Liver (tissue), 9 donors: ENCODE measurements around the gene TRIM59. TPM values are rescaled to one million over a fixed set of nuclear protein-coding genes. Genes with fewer than 3 reads are reported as not detected.
"Not testable (repeated sequence)": the region's sequence is repeated elsewhere in the genome, so short reads cannot be mapped to it uniquely, and the experiment has no call there.

Experiments used
- DNase-seq: peaks from one replicate; pipeline ENCODE4 v3.0.0-alpha.2; 2017; ENCODE audit warnings: low spot score
- H3K27ac ChIP-seq, 2 donors: one replicate each; pipeline ENCODE4 v1.7.0; 2013; ENCODE audit warnings: inconsistent platforms in 2 of 2, low read length in 2 of 2, control low read depth in 1 of 2, low read depth in 1 of 2, mild to moderate bottlenecking in 1 of 2
- H3K27me3 ChIP-seq, 4 donors: one replicate each; pipeline versions ENCODE4 v1.6.1 to v1.7.0; 2013; ENCODE audit warnings: low read length in 3 of 4, inconsistent platforms in 1 of 4, mild to moderate bottlenecking in 1 of 4, moderate library complexity in 1 of 4; ENCODE audit not compliant: control insufficient read depth in 4 of 4, insufficient read depth in 4 of 4
- H3K36me3 ChIP-seq, 4 donors: one replicate each; pipeline versions ENCODE4 v1.6.1 to v1.7.0; 2013; ENCODE audit warnings: low read length in 3 of 4, mild to moderate bottlenecking in 3 of 4, low read depth in 1 of 4, moderate library complexity in 1 of 4; ENCODE audit not compliant: control insufficient read depth in 4 of 4, insufficient read depth in 3 of 4
- H3K4me1 ChIP-seq, 4 donors: one replicate each; pipeline versions ENCODE4 v1.6.1 to v1.7.0; 2013; ENCODE audit warnings: low read length in 3 of 4, mild to moderate bottlenecking in 3 of 4, moderate library complexity in 1 of 4; ENCODE audit not compliant: control insufficient read depth in 4 of 4, insufficient read depth in 4 of 4
- H3K4me3 ChIP-seq, 3 donors: one replicate each; pipeline versions ENCODE4 v1.6.1 to v1.7.0; 2013; ENCODE audit warnings: low read length in 3 of 3, control low read depth in 1 of 3, low read depth in 1 of 3, mild to moderate bottlenecking in 1 of 3
- H3K9ac ChIP-seq, 2 donors: one replicate each; pipeline ENCODE4 v1.7.0; 2013; ENCODE audit warnings: low read length in 2 of 2, mild to moderate bottlenecking in 2 of 2, moderate library complexity in 2 of 2, control low read depth in 1 of 2, low read depth in 1 of 2
- H3K9me3 ChIP-seq, 4 donors: one replicate each; pipeline versions ENCODE4 v1.6.1 to v1.7.0; 2013; ENCODE audit warnings: low read length in 3 of 4; ENCODE audit not compliant: control insufficient read depth in 4 of 4
- CTCF ChIP-seq: fragments of 150-350 bp; IDR thresholded peaks from 2 replicates; pipeline ENCODE4 v1.5.1; 2017; ENCODE audit warnings: improper control_type of control experiment, low read depth, low read length; ENCODE audit not compliant: missing input control
- FOXA1 ChIP-seq: IDR thresholded peaks from 2 replicates; pipeline ENCODE4 v1.6.1; 2016; ENCODE audit warnings: antibody characterized with exemption
- FOXA2 ChIP-seq: IDR thresholded peaks from 2 replicates; pipeline ENCODE4 v1.6.1; 2016; ENCODE audit warnings: antibody characterized with exemption
- HNF4A ChIP-seq, 2 donors: conservative IDR thresholded peaks; 2 replicates each; pipeline ENCODE4 v1.6.1; 2016; ENCODE audit warnings: antibody characterized with exemption in 2 of 2, mild to moderate bottlenecking in 2 of 2
- HNF4G ChIP-seq: IDR thresholded peaks from 2 replicates; pipeline ENCODE4 v1.6.1; 2016; ENCODE audit warnings: antibody characterized with exemption
- JUND ChIP-seq, 2 donors: IDR thresholded peaks; 2 replicates each; pipeline ENCODE4 v1.6.1; 2016; ENCODE audit warnings: antibody characterized with exemption in 2 of 2
- RXRA ChIP-seq, 2 donors: IDR thresholded peaks; 2 replicates each; pipeline ENCODE4 v1.6.1; 2017 to 2018; ENCODE audit warnings: antibody characterized with exemption in 2 of 2, mild to moderate bottlenecking in 1 of 2
- SP1 ChIP-seq: IDR thresholded peaks from 2 replicates; pipeline ENCODE4 v1.6.1; 2018; ENCODE audit warnings: antibody characterized with exemption, mild to moderate bottlenecking
- TAF1 ChIP-seq: conservative IDR thresholded peaks from 2 replicates; pipeline ENCODE4 v1.6.1; 2016; ENCODE audit warnings: antibody characterized with exemption, mild to moderate bottlenecking
- YY1 ChIP-seq: IDR thresholded peaks from 2 replicates; pipeline ENCODE4 v1.6.1; 2016; ENCODE audit warnings: antibody characterized with exemption, mild to moderate bottlenecking
- WGBS: extraction: QIAGEN DNeasy Blood & Tissue Kit; methylation state at CpG from one replicate; pipeline ENCODE4 v1.1.7; 2013; 5-methylcytosine and 5-hydroxymethylcytosine counted together
- polyA plus RNA-seq, 2 donors: library from polyadenylated mRNA; stranded (reverse) in 1 of 2; unstranded in 1 of 2; fragments of 200-250 nt in 1 of 2; fragments of >200 nt in 1 of 2; fragmentation: Nextera tagmentation in 1 of 2; extraction: Ambion mirVana in 1 of 2; gene quantifications; one replicate each; pipeline versions ENCODE4 v1.2.1 to v1.2.3, GENCODE V29; 2013 to 2015
- total RNA-seq, 2 donors: library from RNA; depleted of rRNA; stranded (reverse); fragments of >200 nt; gene quantifications; one replicate each; pipeline ENCODE4 v1.2.3, GENCODE V29; 2014
- TF ChIP-seq, protein P1 (sequence below): IDR thresholded peaks from 2 replicates; pipeline ENCODE4 v1.6.1; 2016; ENCODE audit warnings: antibody characterized with exemption
- TF ChIP-seq, protein P2 (sequence below): IDR thresholded peaks from 2 replicates; pipeline ENCODE4 v1.6.1; 2016; ENCODE audit warnings: antibody characterized with exemption, mild to moderate bottlenecking
- TF ChIP-seq, protein P3 (sequence below): IDR thresholded peaks from 2 replicates; pipeline ENCODE4 v1.6.1; 2016; ENCODE audit warnings: antibody characterized with exemption
- TF ChIP-seq, protein P4 (sequence below): IDR thresholded peaks from 2 replicates; pipeline ENCODE4 v1.6.1; 2016; ENCODE audit warnings: antibody characterized with exemption
- donor health status: healthy.
- donor health status: healthy.
- donor health status: healthy.
- donor health status: healthy.
- donor health status: healthy.

Gene TRIM59
- total and polyA plus RNA-seq, 4 donors: 0.18 to 33.3 (median 0.87) TPM

GRCh38 chr3:160455846-160456245 lies 6.3 kb upstream of the TRIM59 start:
- DNase-seq: no peak
- no peak for TF ChIP-seq CTCF
- no peak for TF ChIP-seq JUND (IDR thresholded peaks at IDR 0.05)
- TF ChIP-seq FOXA1: no peak
- no peak for TF ChIP-seq HNF4A (conservative IDR thresholded peaks at IDR 0.05)
- TF ChIP-seq SP1: no peak
- TF ChIP-seq RXRA (IDR thresholded peaks at IDR 0.05): no peak
- TF ChIP-seq, protein P1, sequence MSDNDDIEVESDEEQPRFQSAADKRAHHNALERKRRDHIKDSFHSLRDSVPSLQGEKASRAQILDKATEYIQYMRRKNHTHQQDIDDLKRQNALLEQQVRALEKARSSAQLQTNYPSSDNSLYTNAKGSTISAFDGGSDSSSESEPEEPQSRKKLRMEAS: no peak
- no peak for TF ChIP-seq YY1
- TF ChIP-seq FOXA2: no peak
- TF ChIP-seq TAF1: no peak
- TF ChIP-seq, protein P2, sequence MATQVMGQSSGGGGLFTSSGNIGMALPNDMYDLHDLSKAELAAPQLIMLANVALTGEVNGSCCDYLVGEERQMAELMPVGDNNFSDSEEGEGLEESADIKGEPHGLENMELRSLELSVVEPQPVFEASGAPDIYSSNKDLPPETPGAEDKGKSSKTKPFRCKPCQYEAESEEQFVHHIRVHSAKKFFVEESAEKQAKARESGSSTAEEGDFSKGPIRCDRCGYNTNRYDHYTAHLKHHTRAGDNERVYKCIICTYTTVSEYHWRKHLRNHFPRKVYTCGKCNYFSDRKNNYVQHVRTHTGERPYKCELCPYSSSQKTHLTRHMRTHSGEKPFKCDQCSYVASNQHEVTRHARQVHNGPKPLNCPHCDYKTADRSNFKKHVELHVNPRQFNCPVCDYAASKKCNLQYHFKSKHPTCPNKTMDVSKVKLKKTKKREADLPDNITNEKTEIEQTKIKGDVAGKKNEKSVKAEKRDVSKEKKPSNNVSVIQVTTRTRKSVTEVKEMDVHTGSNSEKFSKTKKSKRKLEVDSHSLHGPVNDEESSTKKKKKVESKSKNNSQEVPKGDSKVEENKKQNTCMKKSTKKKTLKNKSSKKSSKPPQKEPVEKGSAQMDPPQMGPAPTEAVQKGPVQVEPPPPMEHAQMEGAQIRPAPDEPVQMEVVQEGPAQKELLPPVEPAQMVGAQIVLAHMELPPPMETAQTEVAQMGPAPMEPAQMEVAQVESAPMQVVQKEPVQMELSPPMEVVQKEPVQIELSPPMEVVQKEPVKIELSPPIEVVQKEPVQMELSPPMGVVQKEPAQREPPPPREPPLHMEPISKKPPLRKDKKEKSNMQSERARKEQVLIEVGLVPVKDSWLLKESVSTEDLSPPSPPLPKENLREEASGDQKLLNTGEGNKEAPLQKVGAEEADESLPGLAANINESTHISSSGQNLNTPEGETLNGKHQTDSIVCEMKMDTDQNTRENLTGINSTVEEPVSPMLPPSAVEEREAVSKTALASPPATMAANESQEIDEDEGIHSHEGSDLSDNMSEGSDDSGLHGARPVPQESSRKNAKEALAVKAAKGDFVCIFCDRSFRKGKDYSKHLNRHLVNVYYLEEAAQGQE: no peak
- no peak for TF ChIP-seq HNF4G
- TF ChIP-seq, protein P3, sequence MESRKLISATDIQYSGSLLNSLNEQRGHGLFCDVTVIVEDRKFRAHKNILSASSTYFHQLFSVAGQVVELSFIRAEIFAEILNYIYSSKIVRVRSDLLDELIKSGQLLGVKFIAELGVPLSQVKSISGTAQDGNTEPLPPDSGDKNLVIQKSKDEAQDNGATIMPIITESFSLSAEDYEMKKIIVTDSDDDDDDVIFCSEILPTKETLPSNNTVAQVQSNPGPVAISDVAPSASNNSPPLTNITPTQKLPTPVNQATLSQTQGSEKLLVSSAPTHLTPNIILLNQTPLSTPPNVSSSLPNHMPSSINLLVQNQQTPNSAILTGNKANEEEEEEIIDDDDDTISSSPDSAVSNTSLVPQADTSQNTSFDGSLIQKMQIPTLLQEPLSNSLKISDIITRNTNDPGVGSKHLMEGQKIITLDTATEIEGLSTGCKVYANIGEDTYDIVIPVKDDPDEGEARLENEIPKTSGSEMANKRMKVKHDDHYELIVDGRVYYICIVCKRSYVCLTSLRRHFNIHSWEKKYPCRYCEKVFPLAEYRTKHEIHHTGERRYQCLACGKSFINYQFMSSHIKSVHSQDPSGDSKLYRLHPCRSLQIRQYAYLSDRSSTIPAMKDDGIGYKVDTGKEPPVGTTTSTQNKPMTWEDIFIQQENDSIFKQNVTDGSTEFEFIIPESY: no peak
- WGBS: 98% methylated on average over 3 of the region's 3 CpGs

DNA sequence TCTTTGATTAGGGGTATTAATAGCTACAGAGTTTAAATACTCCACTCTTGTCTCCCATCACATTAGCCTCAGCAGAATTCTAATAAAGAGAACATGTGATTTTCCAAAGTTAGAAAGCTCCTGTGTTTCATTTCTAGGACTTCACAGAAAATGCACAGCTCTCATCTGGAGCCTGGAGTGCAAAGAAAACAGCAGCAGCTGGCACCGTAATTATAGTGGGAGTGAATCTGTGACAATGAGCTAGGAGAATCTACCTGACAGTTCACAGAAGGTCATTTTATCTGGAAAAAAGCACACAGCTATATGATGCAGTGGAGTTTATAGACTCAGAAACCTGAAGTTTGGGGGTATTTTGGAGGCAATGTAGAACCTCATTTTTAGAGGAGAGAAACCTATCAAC lies 5.4 kb upstream of the TRIM59 start:
- WGBS: 78% methylated on average over 1 of the region's 1 CpG
- H3K9me3 ChIP-seq: peaks cover 0 to under 1% (median 0%) of the 10 kb centered on the region in 4 donors
- no peak overlapping the region for H3K9ac ChIP-seq
- H3K36me3 ChIP-seq: no peaks in the 10 kb centered on the region
- H3K27ac ChIP-seq: no peak overlapping the region
- TF ChIP-seq FOXA1 (no peak), HNF4A (conservative IDR thresholded peaks at IDR 0.05) (no peak), JUND (IDR thresholded peaks at IDR 0.05) (no peak), CTCF (no peak), TAF1 (no peak)
- TF ChIP-seq, protein P4, sequence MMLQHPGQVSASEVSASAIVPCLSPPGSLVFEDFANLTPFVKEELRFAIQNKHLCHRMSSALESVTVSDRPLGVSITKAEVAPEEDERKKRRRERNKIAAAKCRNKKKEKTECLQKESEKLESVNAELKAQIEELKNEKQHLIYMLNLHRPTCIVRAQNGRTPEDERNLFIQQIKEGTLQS: no peak
- TF ChIP-seq, protein P3: no peak
- no peaks in the 10 kb centered on the region for H3K27me3 ChIP-seq
- DNase-seq: no peak
- H3K4me3 ChIP-seq: no peak overlapping the region
- H3K4me1 ChIP-seq: peaks cover 0 to 3% (median under 1%) of the 10 kb centered on the region in 4 donors

More at GRCh38 chr3:160455846-160456245, 6.3 kb upstream of the TRIM59 start:
- no peak overlapping the region for H3K27ac ChIP-seq
- H3K36me3 ChIP-seq: no peaks in the 10 kb centered on the region
- H3K9me3 ChIP-seq: no peaks in the 10 kb centered on the region
- H3K9ac ChIP-seq: no peak overlapping the region
- no peaks in the 10 kb centered on the region for H3K27me3 ChIP-seq
- H3K4me3 ChIP-seq: no peak overlapping the region
- H3K4me1 ChIP-seq: no peaks in the 10 kb centered on the region

DNA sequence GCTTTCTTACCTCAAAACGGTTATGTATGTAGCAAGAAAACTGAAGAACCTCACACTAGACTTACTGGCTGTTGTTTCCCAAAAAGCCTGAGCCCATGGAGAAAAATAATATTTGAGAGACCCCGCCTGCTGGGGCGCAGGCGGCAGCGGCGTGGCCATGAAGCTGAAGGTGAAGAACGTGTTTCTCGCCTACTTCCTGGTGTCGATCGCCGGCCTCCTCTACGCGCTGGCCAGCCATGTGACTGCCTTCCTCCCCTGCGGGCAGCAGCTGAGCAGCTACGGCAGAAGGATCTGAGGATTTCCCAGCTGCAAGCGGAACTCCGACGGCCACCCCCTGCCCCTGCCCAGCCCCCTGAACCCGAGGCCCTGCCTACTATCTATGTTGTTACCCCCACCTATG lies 2.7 kb upstream of the TRIM59 start:
- 98% methylated on average over 19 of the region's 19 CpGs for WGBS
- not testable (repeated sequence) for H3K9me3 ChIP-seq, H3K4me1 ChIP-seq, H3K4me3 ChIP-seq, H3K9ac ChIP-seq, H3K27ac ChIP-seq, H3K27me3 ChIP-seq, DNase-seq, H3K36me3 ChIP-seq
